A549 (cell line): ENCODE measurements around the gene FBRSL1. TPM values are rescaled to one million over a fixed set of nuclear protein-coding genes. Genes with fewer than 3 reads are reported as not detected.

Experiments
- ATAC-seq, 2 experiments: fragments of 200-7000 bp in 1 of 2; fragments of >200 bp in 1 of 2; cut with Nextera tagmentation in 1 of 2; cut with Tn5 transposase in 1 of 2; 3 replicates each; pipeline versions ENCODE4 v1.8.0 to v1.9.1; 2018 to 2020; ENCODE audit warnings: mild to moderate bottlenecking in 1 of 2, moderate library complexity in 1 of 2
- CTCF ChIA-PET: fragments of 300-600 bp; sonication (Branson Sonifier 250); formaldehyde crosslinking; extraction: SDS; loops from one replicate; lab custom pipeline; 2021; ENCODE audit warnings: antibody characterized with exemption, inconsistent platforms; lab: Yijun Ruan, JAX
- POLR2A ChIA-PET: fragments of 350-600 bp; formaldehyde crosslinking; extraction: SDS; loops from one replicate; lab custom pipeline; 2021; ENCODE audit warnings: antibody characterized with exemption, inconsistent platforms; lab: Yijun Ruan, JAX
- DNase-seq, 2 experiments: peaks; one replicate each; pipeline versions ENCODE4 v3.0.0 to v3.0.0-alpha.2; 2011 to 2016; ENCODE audit warnings: low read depth in 1 of 2, low spot score in 1 of 2
- FAIRE-seq: peaks from 2 replicates; lab custom pipeline; 2011; peaks lifted over from hg19 to GRCh38; lab: Jason Lieb, UNC
- H3K27ac ChIP-seq, 2 experiments: fragments of >200 bp; sonication (Bioruptor Twin); formaldehyde crosslinking; 3 replicates each; pipeline ENCODE4 v1.5.1; 2016 to 2017
- H3K4me1 ChIP-seq: fragments of >200 bp; sonication (Bioruptor Twin); formaldehyde crosslinking; 3 replicates; pipeline ENCODE4 v1.6.1; 2016
- H3K4me2 ChIP-seq: fragments of >200 bp; sonication (Bioruptor Twin); formaldehyde crosslinking; 3 replicates; pipeline ENCODE4 v1.6.1; 2016
- H3K4me3 ChIP-seq: fragments of >200 bp; sonication (Bioruptor Twin); formaldehyde crosslinking; 3 replicates; pipeline ENCODE4 v1.5.1; 2016
- H3K9me3 ChIP-seq: fragments of >200 bp; sonication (Bioruptor Twin); formaldehyde crosslinking; 3 replicates; pipeline ENCODE4 v1.6.1; 2016
- CBX8 ChIP-seq: fragments of 200-600 bp; sonication (generic); IDR thresholded peaks from 2 replicates; pipeline ENCODE4 v1.6.1; 2016
- CHD2 ChIP-seq: fragments of 150-350 bp; IDR thresholded peaks from 2 replicates; pipeline ENCODE4 v1.6.1; 2014; ENCODE audit warnings: low read length; ENCODE audit not compliant: partially characterized antibody
- EHF ChIP-seq: fragments of 250-450 bp; sonication (Bioruptor Pico); IDR thresholded peaks from 2 replicates; pipeline ENCODE4 v1.5.0; 2020; ENCODE audit warnings: mild to moderate bottlenecking
- FOSB ChIP-seq: fragments of 250-450 bp; sonication (Bioruptor Pico); IDR thresholded peaks from 2 replicates; pipeline ENCODE4 v1.5.0; 2020; ENCODE audit warnings: mild to moderate bottlenecking, moderate library complexity
- FOSL2 ChIP-seq, 2 experiments: fragments of 450-650 bp in 1 of 2; fragments of >200 bp in 1 of 2; sonication (Bioruptor Twin) in 1 of 2; formaldehyde crosslinking; IDR thresholded peaks; 2 replicates each; pipeline versions ENCODE4 v1.5.0 to v1.6.1; 2016 to 2020; ENCODE audit warnings: mild to moderate bottlenecking in 1 of 2, moderate library complexity in 1 of 2
- HOXB13 ChIP-seq: fragments of 250-450 bp; sonication (Bioruptor Pico); IDR thresholded peaks from 2 replicates; pipeline ENCODE4 v1.5.0; 2020; ENCODE audit warnings: low read depth, mild to moderate bottlenecking, moderate library complexity
- JUN ChIP-seq, 2 experiments: fragments of >200 bp; sonication (Bioruptor Twin); formaldehyde crosslinking; IDR thresholded peaks; 2 replicates in 1 of 2; 3 replicates in 1 of 2; pipeline ENCODE4 v1.6.1; 2016 to 2017
- JUNB ChIP-seq: fragments of >200 bp; sonication (Bioruptor Twin); formaldehyde crosslinking; IDR thresholded peaks from 2 replicates; pipeline ENCODE4 v1.6.1; 2016
- KDM5A ChIP-seq: fragments of 200-600 bp; sonication (generic); IDR thresholded peaks from 2 replicates; pipeline ENCODE4 v1.6.1; 2016; ENCODE audit warnings: antibody characterized with exemption, mild to moderate bottlenecking
- MAFK ChIP-seq: fragments of 450-650 bp; IDR thresholded peaks from 2 replicates; pipeline ENCODE4 v1.6.1; 2014; ENCODE audit not compliant: partially characterized antibody
- MYC ChIP-seq: IDR thresholded peaks from 2 replicates; pipeline ENCODE4 v1.6.1; 2012; ENCODE audit warnings: mild to moderate bottlenecking, inconsistent platforms, low read length, improper control_type of control experiment, borderline replicate concordance
- NPAS2 ChIP-seq: fragments of 250-450 bp; sonication (Bioruptor Pico); IDR thresholded peaks from 2 replicates; pipeline ENCODE4 v1.8.0; 2022; ENCODE audit warnings: mild to moderate bottlenecking, moderate library complexity, borderline replicate concordance
- NR3C1 ChIP-seq: fragments of >200 bp; sonication (Bioruptor Twin); formaldehyde crosslinking; IDR thresholded peaks from 3 replicates; pipeline ENCODE4 v1.6.1; 2017
- POLR2A ChIP-seq: IDR thresholded peaks from 2 replicates; pipeline ENCODE4 v1.6.1; 2012; ENCODE audit warnings: mild to moderate bottlenecking, low read length
- POLR2AphosphoS2 ChIP-seq: conservative IDR thresholded peaks from 2 replicates; pipeline ENCODE4 v1.6.1; 2012; ENCODE audit warnings: low read length, improper control_type of control experiment, inconsistent platforms
- RFX5 ChIP-seq: fragments of 450-650 bp; IDR thresholded peaks from 2 replicates; pipeline ENCODE4 v1.7.1; 2014; ENCODE audit warnings: antibody characterized with exemption, mild to moderate bottlenecking, moderate library complexity
- SREBF2 ChIP-seq: fragments of 450-650 bp; IDR thresholded peaks from 2 replicates; pipeline ENCODE4 v1.6.1; 2014; ENCODE audit warnings: mild to moderate bottlenecking, moderate library complexity
- TP53 ChIP-seq: fragments of 250-450 bp; sonication (Bioruptor Pico); IDR thresholded peaks from 2 replicates; pipeline ENCODE4 v1.5.0; 2021; ENCODE audit warnings: mild to moderate bottlenecking, moderate library complexity
- ZC3H11A ChIP-seq: fragments of 450-650 bp; IDR thresholded peaks from 2 replicates; pipeline ENCODE4 v1.6.1; 2014; ENCODE audit warnings: antibody characterized with exemption, mild to moderate bottlenecking
- ZFP36 ChIP-seq: fragments of 450-650 bp; IDR thresholded peaks from 2 replicates; pipeline ENCODE4 v1.6.1; 2014; ENCODE audit warnings: borderline replicate concordance; ENCODE audit not compliant: partially characterized antibody
- WGBS: methylation state at CpG from one replicate; pipeline ENCODE4 v1.1.6; 2017; ENCODE audit errors: missing lambda C conversion rate; 5-methylcytosine and 5-hydroxymethylcytosine counted together
- polyA plus RNA-seq, 4 experiments: library from polyadenylated mRNA; depleted of rRNA in 3 of 4; stranded (reverse); fragments of >200 nt; fragmentation: RNase III in 1 of 4; extraction: RNeasy Plus Mini Kit Qiagen cat#74134 plus additional on column Dnase treatment in 1 of 4; gene quantifications; 2 replicates in 3 of 4; 3 replicates in 1 of 4; pipeline ENCODE4 v1.2.3, GENCODE V29; 2011 to 2017
- TF ChIP-seq, protein P1 (sequence below): fragments of 250-450 bp; sonication (Bioruptor Pico); IDR thresholded peaks from 2 replicates; pipeline ENCODE4 v1.5.0; 2021; ENCODE audit warnings: mild to moderate bottlenecking, moderate library complexity, borderline replicate concordance
- TF ChIP-seq, protein P2 (sequence below): fragments of >200 bp; sonication (Bioruptor Twin); formaldehyde crosslinking; IDR thresholded peaks from 3 replicates; pipeline ENCODE4 v1.6.1; 2016
- TF ChIP-seq, protein P3 (sequence below): IDR thresholded peaks from 2 replicates; pipeline ENCODE4 v1.6.1; 2012
- TF ChIP-seq, protein P4 (sequence below): fragments of 150-350 bp; IDR thresholded peaks from 2 replicates; pipeline ENCODE4 v1.6.1; 2014; ENCODE audit warnings: low read depth, mild to moderate bottlenecking, low read length

Gene FBRSL1
- polyA plus RNA-seq, 2 of the 4 experiments (the other 2 are of a cell fraction): 3.0 to 32.8 TPM

DNA sequence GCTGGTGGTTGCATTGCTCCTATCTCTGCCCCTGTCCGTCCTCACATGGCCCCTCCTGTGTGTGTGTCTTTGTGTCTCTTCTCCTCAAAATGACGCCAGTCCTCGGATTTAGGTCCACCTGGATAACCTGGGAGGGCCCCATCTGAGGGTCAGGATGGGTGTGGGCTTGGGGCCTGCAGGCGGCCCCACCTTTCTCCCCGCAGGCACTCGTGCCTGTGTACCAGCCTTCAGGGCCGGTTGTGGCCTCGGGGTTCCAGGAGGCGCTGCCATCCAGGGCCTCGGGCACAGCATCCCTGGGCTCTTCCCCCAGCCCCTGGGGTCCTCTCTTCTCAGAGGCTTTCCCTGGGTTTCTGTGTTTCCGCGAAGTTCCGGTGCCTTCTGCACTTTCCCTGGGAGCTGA is 65.7 kb downstream of the FBRSL1 start:
- no peak for TF ChIP-seq HOXB13 (CRISPR knock-in tag)
- no peak for TF ChIP-seq JUNB
- no peak for TF ChIP-seq SREBF2
- WGBS: 94% methylated on average over 13 of the region's 13 CpGs
- CTCF ChIA-PET: interaction anchor here (1.2 to 3.2 kb wide), 5 partner anchors 13 to 141 kb away, joined by 3 to 26 read pairs (median 4); no protein-coding TSS in a partner anchor
- POLR2A ChIA-PET: no interaction called here
- ATAC-seq (no peak), DNase-seq (no peak), FAIRE-seq (no peak)
- H3K4me1 ChIP-seq: peaks cover 2% of the 10 kb centered on the region; the same call in 1 of the 3 replicates
- H3K4me2 ChIP-seq: no peak overlapping the region
- H3K27ac ChIP-seq: no peak overlapping the region
- H3K4me3 ChIP-seq: no peak overlapping the region
- H3K9me3 ChIP-seq: no peaks in the 10 kb centered on the region

DNA sequence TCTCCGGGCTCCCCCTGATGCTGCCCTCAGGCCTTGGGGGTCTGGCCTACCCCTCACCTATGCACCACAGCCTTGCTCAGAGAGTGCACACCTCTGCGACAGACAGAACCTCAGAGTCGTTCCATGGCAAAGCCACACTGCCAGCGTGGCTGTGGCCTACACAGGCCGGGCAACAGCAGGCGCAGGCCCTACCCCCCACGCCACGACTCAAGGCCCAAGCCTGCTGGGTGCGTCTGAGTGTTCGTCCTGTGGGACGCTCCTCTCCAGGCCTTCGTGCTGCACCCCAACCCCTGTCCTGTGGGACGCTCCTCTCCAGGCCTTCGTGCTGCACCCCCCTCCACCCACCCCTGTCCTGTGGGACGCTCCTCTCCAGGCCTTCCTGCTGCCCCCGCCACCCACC is 66.3 kb downstream of the FBRSL1 start:
- no peak for ATAC-seq
- no peak overlapping the region for H3K4me3 ChIP-seq
- ChIA-PET POLR2A (no interaction called here), CTCF (interaction anchor here (1.5 to 3.2 kb wide), 2 partner anchors 57 to 141 kb away, joined by 3 to 26 read pairs; no protein-coding TSS in a partner anchor)
- DNase-seq: no peak
- H3K4me1 ChIP-seq: peaks cover 7% of the 10 kb centered on the region; the same call in 2 of the 3 replicates
- H3K4me2 ChIP-seq: no peak overlapping the region
- 90% methylated on average over 11 of the region's 16 CpGs for WGBS
- no peaks in the 10 kb centered on the region for H3K9me3 ChIP-seq
- TF ChIP-seq FOSB (CRISPR knock-in tag) (no peak), POLR2AphosphoS2 (no peak), CHD2 (no peak), TP53 (CRISPR knock-in tag) (no peak)
- TF ChIP-seq, protein P1, sequence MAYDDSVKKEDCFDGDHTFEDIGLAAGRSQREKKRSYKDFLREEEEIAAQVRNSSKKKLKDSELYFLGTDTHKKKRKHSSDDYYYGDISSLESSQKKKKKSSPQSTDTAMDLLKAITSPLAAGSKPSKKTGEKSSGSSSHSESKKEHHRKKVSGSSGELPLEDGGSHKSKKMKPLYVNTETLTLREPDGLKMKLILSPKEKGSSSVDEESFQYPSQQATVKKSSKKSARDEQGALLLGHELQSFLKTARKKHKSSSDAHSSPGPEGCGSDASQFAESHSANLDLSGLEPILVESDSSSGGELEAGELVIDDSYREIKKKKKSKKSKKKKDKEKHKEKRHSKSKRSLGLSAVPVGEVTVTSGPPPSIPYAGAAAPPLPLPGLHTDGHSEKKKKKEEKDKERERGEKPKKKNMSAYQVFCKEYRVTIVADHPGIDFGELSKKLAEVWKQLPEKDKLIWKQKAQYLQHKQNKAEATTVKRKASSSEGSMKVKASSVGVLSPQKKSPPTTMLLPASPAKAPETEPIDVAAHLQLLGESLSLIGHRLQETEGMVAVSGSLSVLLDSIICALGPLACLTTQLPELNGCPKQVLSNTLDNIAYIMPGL (CRISPR knock-in tag): no peak
- TF ChIP-seq, protein P2, sequence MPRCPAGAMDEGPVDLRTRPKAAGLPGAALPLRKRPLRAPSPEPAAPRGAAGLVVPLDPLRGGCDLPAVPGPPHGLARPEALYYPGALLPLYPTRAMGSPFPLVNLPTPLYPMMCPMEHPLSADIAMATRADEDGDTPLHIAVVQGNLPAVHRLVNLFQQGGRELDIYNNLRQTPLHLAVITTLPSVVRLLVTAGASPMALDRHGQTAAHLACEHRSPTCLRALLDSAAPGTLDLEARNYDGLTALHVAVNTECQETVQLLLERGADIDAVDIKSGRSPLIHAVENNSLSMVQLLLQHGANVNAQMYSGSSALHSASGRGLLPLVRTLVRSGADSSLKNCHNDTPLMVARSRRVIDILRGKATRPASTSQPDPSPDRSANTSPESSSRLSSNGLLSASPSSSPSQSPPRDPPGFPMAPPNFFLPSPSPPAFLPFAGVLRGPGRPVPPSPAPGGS: no peak
- H3K27ac ChIP-seq: no peak overlapping the region
- no peak for FAIRE-seq

DNA sequence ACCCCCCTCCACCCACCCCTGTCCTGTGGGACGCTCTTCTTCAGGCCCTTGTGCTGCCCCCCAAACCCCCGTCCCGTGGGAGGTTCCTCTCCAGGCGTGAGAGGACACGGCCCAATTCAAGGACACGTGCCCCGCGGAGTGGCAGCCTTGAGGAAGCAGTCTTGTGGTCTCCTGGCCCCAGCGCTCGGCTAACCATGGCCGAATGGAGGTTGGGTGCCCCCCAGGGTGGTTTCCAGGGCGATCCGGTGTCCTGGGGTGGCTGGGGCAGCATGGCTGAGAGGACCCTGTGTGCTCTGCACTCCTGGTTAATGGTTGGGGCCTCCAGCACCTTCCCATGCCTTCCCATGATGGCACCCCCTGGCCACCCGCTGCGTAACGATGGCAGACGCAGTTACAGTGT is 66.8 kb downstream of the FBRSL1 start:
- no peak overlapping the region for H3K4me2 ChIP-seq
- H3K4me1 ChIP-seq: peaks cover 10% of the 10 kb centered on the region; the same call in 2 of the 3 replicates
- TF ChIP-seq JUN (IDR thresholded peaks at IDR 0.05) (no peak), ZFP36 (no peak), RFX5 (no peak)
- TF ChIP-seq, protein P3, sequence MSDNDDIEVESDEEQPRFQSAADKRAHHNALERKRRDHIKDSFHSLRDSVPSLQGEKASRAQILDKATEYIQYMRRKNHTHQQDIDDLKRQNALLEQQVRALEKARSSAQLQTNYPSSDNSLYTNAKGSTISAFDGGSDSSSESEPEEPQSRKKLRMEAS: no peak
- no peaks in the 10 kb centered on the region for H3K9me3 ChIP-seq
- H3K27ac ChIP-seq: no peak overlapping the region
- no peak for DNase-seq
- no peak for ATAC-seq
- POLR2A ChIA-PET: no interaction called here
- no peak for FAIRE-seq
- no peak overlapping the region for H3K4me3 ChIP-seq
- 84% methylated on average over 9 of the region's 17 CpGs for WGBS
- CTCF ChIA-PET: interaction anchor here (0.8 to 9.0 kb wide), 2 partner anchors 81 to 142 kb away, joined by 3 to 108 read pairs; no protein-coding TSS in a partner anchor

DNA sequence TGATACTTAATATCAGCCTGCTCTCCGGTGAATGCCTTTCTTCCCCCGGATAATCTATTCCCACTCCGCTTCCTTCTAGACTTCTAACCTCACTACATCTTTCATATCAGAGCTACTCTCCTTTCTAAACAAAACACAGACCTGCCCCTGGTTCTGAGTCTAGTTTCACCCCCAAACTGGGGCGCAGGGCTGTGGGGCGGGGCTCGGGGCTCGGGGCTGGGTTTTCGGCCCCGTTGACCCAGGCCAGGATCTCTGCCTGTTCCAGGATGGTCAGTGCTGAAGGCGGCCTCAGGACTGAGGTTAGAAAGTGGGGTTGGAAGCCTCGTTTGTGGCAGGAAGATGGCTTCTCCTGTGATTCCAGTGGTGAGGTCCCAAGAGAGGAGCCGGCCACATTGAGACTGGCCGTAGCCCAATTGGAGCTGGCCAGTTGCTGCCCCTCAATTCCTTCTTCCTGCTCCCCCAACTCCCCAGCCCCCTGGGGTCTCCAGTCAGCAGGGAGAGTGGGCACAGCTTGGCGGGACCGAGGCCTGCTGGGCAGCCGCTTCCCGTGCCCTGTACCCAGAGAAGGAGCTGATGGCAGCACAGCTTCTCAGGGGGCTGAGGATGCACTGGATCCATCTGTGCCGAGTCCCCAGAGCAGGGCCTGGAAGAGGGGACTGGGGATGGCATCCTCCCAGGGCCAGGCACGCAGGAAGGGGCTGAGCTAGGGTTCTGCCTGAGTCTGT is 67.5 kb downstream of the FBRSL1 start:
- Histone ChIP-seq H3K4me2 (no peak overlapping the region), H3K4me3 (no peak overlapping the region), H3K9me3 (no peaks in the 10 kb centered on the region), H3K27ac (no peak overlapping the region), H3K4me1 (peaks cover 10% of the 10 kb centered on the region; the same call in 2 of the 3 replicates)
- TF ChIP-seq MAFK: no peak
- no peak for TF ChIP-seq JUNB
- no peak for TF ChIP-seq ZFP36
- no peak for TF ChIP-seq ZC3H11A
- TF ChIP-seq EHF (CRISPR knock-in tag): no peak
- TF ChIP-seq MYC: no peak
- TF ChIP-seq NR3C1: no peak
- no peak for TF ChIP-seq NPAS2
- no peak for TF ChIP-seq CBX8
- no peak for TF ChIP-seq TP53 (CRISPR knock-in tag)
- no peak for TF ChIP-seq FOSL2 (IDR thresholded peaks at IDR 0.05)
- TF ChIP-seq FOSL2 (CRISPR knock-in tag; IDR thresholded peaks at IDR 0.05): no peak
- TF ChIP-seq POLR2AphosphoS2: no peak
- no peak for TF ChIP-seq POLR2A
- TF ChIP-seq JUN (IDR thresholded peaks at IDR 0.05): no peak
- TF ChIP-seq, protein P4, sequence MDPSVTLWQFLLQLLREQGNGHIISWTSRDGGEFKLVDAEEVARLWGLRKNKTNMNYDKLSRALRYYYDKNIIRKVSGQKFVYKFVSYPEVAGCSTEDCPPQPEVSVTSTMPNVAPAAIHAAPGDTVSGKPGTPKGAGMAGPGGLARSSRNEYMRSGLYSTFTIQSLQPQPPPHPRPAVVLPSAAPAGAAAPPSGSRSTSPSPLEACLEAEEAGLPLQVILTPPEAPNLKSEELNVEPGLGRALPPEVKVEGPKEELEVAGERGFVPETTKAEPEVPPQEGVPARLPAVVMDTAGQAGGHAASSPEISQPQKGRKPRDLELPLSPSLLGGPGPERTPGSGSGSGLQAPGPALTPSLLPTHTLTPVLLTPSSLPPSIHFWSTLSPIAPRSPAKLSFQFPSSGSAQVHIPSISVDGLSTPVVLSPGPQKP: no peak
- no peak for TF ChIP-seq KDM5A
- TF ChIP-seq RFX5: no peak
- ATAC-seq: no peak
- no peak for DNase-seq
- POLR2A ChIA-PET: no interaction called here
- 92% methylated on average over 14 of the region's 19 CpGs for WGBS
- CTCF ChIA-PET: interaction anchor here (0.8 to 9.0 kb wide), 4 partner anchors 19 to 404 kb away, joined by 3 to 108 read pairs (median 3); no protein-coding TSS in a partner anchor
- FAIRE-seq: no peak
